Fibroblast of lung (primary cell): ENCODE data around the gene TOX2.

Source experiments
- CTCF ChIP-seq, 2 donors: IDR thresholded peaks in 1 of 2; conservative IDR thresholded peaks in 1 of 2; 1 replicate in 1 of 2; 2 replicates in 1 of 2; pipeline ENCODE4 v1.5.1; 2011 to 2012; ENCODE audit warnings: low read length in 2 of 2, control low read depth in 1 of 2, inconsistent platforms in 1 of 2, low read depth in 1 of 2, mild to moderate bottlenecking in 1 of 2
- EZH2 ChIP-seq: IDR thresholded peaks from 2 replicates; pipeline ENCODE4 v1.5.1; 2012; ENCODE audit warnings: low read length, control low read depth, mild to moderate bottlenecking; ENCODE audit errors: missing control alignments

GRCh38 chr20:44016525-44016924 is 101.9 kb downstream of the TOX2 start:
- TF ChIP-seq CTCF (conservative IDR thresholded peaks at IDR 0.05 in 1 of 2, IDR thresholded peaks at IDR 0.05 in 1 of 2; ENCODE audit: low read depth in 1 of 2, low read length in 2 of 2) (no peak), EZH2 (no peak)
